HCT116 (cell line): ENCODE measurements around the gene PBX1. TPM values are rescaled to one million over a fixed set of nuclear protein-coding genes. Genes with fewer than 3 reads are reported as not detected.

Source experiments
- ATAC-seq: fragments of 200-7000 bp; cut with Tn5 transposase; 2 replicates; pipeline ENCODE4 v1.9.1; 2020; ENCODE audit warnings: mild to moderate bottlenecking, moderate library complexity
- BruUV-seq: library from RNA; stranded (reverse); fragments of 400-500 nt; replicated peaks from 2 replicates; lab custom pipeline; 2021; lab: Mats Ljungman, UMichigan
- CTCF ChIA-PET: fragments of 300-600 bp; sonication (Branson Sonifier 250); formaldehyde crosslinking; loops from one replicate; lab custom pipeline; 2021; ENCODE audit warnings: antibody characterized with exemption; lab: Charles Lee
- POLR2A ChIA-PET: fragments of 300-600, 350-600 bp; sonication (Branson Sonifier 250); formaldehyde crosslinking; loops from one replicate; lab custom pipeline; 2021; ENCODE audit warnings: antibody characterized with exemption; lab: Charles Lee
- RAD21 ChIA-PET, 2 experiments: fragments of 300-600 bp; sonication (Branson Sonifier 250); formaldehyde crosslinking; loops; one replicate each; lab custom pipeline; 2023; ENCODE audit warnings: low total read pairs in 2 of 2; ENCODE audit not compliant: uncharacterized antibody in 2 of 2, unreplicated experiment in 2 of 2, low non-redundant PET in 1 of 2; lab: Charles Lee
- DNase-seq: peaks from one replicate; pipeline ENCODE4 v3.0.0-alpha.2; 2010; ENCODE audit warnings: low read depth, low spot score
- H2AFZ ChIP-seq: fragments of 200-600 bp; shearing (Covaris generic), sonication (generic); 2 replicates; pipeline ENCODE4 v1.6.1; 2017; ENCODE audit warnings: low read depth, mixed run types, mixed read lengths, antibody characterized with exemption, low read length; ENCODE audit not compliant: poor library complexity, severe bottlenecking
- H3K27ac ChIP-seq: 2 replicates; pipeline ENCODE4 v1.5.1; 2012; ENCODE audit warnings: low read depth, low read length
- H3K27me3 ChIP-seq: fragments of 200-600 bp; sonication (generic); 2 replicates; pipeline ENCODE4 v1.6.1; 2016; ENCODE audit warnings: mixed run types, low read length, mixed read lengths; ENCODE audit not compliant: insufficient read depth
- H3K36me3 ChIP-seq, 2 experiments: fragments of 200-500 bp in 1 of 2; fragments of 200-600 bp in 1 of 2; sonication (Bioruptor generic) in 1 of 2; sonication (generic) in 1 of 2; 2 replicates each; pipeline versions ENCODE4 v1.5.1 to v1.6.1; 2014 to 2016; ENCODE audit warnings: low read length in 2 of 2, inconsistent platforms in 1 of 2, mixed read lengths in 1 of 2, mixed run types in 1 of 2; ENCODE audit not compliant: insufficient read depth in 2 of 2, control insufficient read depth in 1 of 2
- H3K4me1 ChIP-seq, 2 experiments: fragments of 200-600 bp in 1 of 2; sonication (generic) in 1 of 2; 2 replicates each; pipeline versions ENCODE4 v1.5.1 to v1.6.1; 2012 to 2017; ENCODE audit warnings: low read length in 2 of 2, inconsistent platforms in 1 of 2, mild to moderate bottlenecking in 1 of 2, mixed read lengths in 1 of 2, mixed run types in 1 of 2, moderate library complexity in 1 of 2; ENCODE audit not compliant: insufficient read depth in 2 of 2, control insufficient read depth in 1 of 2
- H3K4me2 ChIP-seq: fragments of 200-600 bp; sonication (generic); 2 replicates; pipeline ENCODE4 v1.6.1; 2017; ENCODE audit warnings: mixed run types, low read length, mixed read lengths
- H3K4me3 ChIP-seq, 2 experiments: fragments of 200-600 bp in 1 of 2; sonication (generic) in 1 of 2; replicated peaks in 1 of 2; 2 replicates each; pipeline ENCODE4 v1.5.1; 2011 to 2016; ENCODE audit warnings: low read length in 2 of 2, control low read depth in 1 of 2, low read depth in 1 of 2, mild to moderate bottlenecking in 1 of 2, mixed read lengths in 1 of 2, mixed run types in 1 of 2
- H3K79me2 ChIP-seq: fragments of 200-600 bp; sonication (generic); 2 replicates; pipeline ENCODE4 v1.6.1; 2017; ENCODE audit warnings: mild to moderate bottlenecking, mixed run types, low read length, moderate library complexity, mixed read lengths; ENCODE audit not compliant: insufficient read depth
- H3K9ac ChIP-seq: fragments of 200-600 bp; sonication (generic); 2 replicates; pipeline ENCODE4 v1.6.1; 2016; ENCODE audit warnings: low read length, mixed read lengths
- H3K9me2 ChIP-seq: fragments of 200-600 bp; sonication (generic), shearing (Covaris generic); 2 replicates; pipeline ENCODE4 v1.6.1; 2017; ENCODE audit warnings: mixed run types, mild to moderate bottlenecking, moderate library complexity; ENCODE audit not compliant: insufficient read depth
- H3K9me3 ChIP-seq, 2 experiments: fragments of 200-500 bp in 1 of 2; fragments of 200-600 bp in 1 of 2; sonication (Bioruptor generic) in 1 of 2; sonication (generic) in 1 of 2; 2 replicates each; pipeline ENCODE4 v1.6.1; 2014 to 2017; ENCODE audit warnings: low read length in 2 of 2, mixed read lengths in 2 of 2, inconsistent platforms in 1 of 2, low read depth in 1 of 2, mild to moderate bottlenecking in 1 of 2, mixed run types in 1 of 2, moderate library complexity in 1 of 2; ENCODE audit not compliant: control insufficient read depth in 1 of 2, insufficient read depth in 1 of 2
- H4K20me1 ChIP-seq: fragments of 200-600 bp; sonication (generic), shearing (Covaris generic); 2 replicates; pipeline ENCODE4 v1.6.1; 2017; ENCODE audit warnings: mixed run types, mild to moderate bottlenecking, moderate library complexity; ENCODE audit not compliant: insufficient read depth
- CBX3 ChIP-seq: IDR thresholded peaks from 2 replicates; pipeline ENCODE4 v1.6.1; 2012; ENCODE audit warnings: low read depth
- ELF1 ChIP-seq: IDR thresholded peaks from 2 replicates; pipeline ENCODE4 v1.6.1; 2012; ENCODE audit warnings: low read depth, borderline replicate concordance
- EZH2phosphoT487 ChIP-seq: fragments of 200-600 bp; IDR thresholded peaks from 2 replicates; pipeline ENCODE4 v1.6.1; 2018; ENCODE audit warnings: antibody characterized with exemption, borderline replicate concordance
- FOSL1 ChIP-seq: IDR thresholded peaks from 2 replicates; pipeline ENCODE4 v1.6.1; 2012; ENCODE audit warnings: low read depth
- RAD21 ChIP-seq: IDR thresholded peaks from 2 replicates; pipeline ENCODE4 v1.6.1; 2012; ENCODE audit warnings: low read depth, mild to moderate bottlenecking
- SRF ChIP-seq: IDR thresholded peaks from 2 replicates; pipeline ENCODE4 v1.6.1; 2012; ENCODE audit warnings: low read depth
- ZFX ChIP-seq: fragments of 450-650 bp; IDR thresholded peaks from 2 replicates; pipeline ENCODE4 v1.6.1; 2017
- intact Hi-C: fragments of 100-400 bp; cut with micrococcal nuclease; formaldehyde crosslinking; loops from 2 replicates; pipeline ENCODE4 v1.10.0; 2022
- total RNA-seq: library from RNA; stranded (reverse); gene quantifications from one replicate; pipeline ENCODE4 v1.2.1, GENCODE V29; 2021; ENCODE audit not compliant: unreplicated experiment
- TF ChIP-seq, protein P1 (sequence below): IDR thresholded peaks from 2 replicates; pipeline ENCODE4 v1.6.1; 2012
- TF ChIP-seq, protein P2 (sequence below), 3 experiments: fragments of 200-600 bp in 1 of 3; sonication (generic) in 1 of 3; IDR thresholded peaks in 2 of 3; conservative IDR thresholded peaks in 1 of 3; 2 replicates each; pipeline ENCODE4 v1.5.1; 2012 to 2017; ENCODE audit warnings: low read depth in 2 of 3, low read length in 2 of 3, antibody characterized with exemption in 1 of 3, borderline replicate concordance in 1 of 3, control low read depth in 1 of 3, mild to moderate bottlenecking in 1 of 3, mixed read lengths in 1 of 3, mixed run types in 1 of 3, moderate library complexity in 1 of 3; ENCODE audit not compliant: insufficient read depth in 1 of 3
- TF ChIP-seq, protein P3 (sequence below): IDR thresholded peaks from 2 replicates; pipeline ENCODE4 v1.6.1; 2012; ENCODE audit warnings: low read depth

PBX1 gene
- total RNA-seq, 1 experiment from 2014 or later, result 29.6 TPM

DNA sequence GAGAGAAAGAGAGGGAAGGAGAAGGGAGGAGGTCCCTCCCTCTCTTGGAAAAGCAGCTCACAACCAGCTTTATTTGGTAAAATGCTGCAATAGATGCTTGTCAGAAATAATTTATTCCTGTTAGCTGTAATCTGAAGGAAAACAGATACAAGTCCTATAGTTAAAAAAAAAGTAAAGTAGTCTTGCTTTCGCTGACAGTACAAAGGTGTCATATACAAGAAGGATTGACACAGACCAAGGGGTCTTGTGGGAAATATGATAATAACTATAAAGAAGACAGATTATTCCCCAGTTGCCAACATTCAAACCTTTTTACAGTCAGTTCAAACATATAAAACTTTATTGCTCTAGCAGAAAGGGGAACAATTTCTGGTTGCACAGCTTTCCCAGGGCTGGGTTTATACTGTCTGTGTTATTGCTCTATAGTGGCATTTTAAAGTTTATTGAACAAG, 145.0 kb downstream of the PBX1 start:
- H3K4me1 ChIP-seq, result peaks cover 8 to 30% of the 10 kb centered on the region in 2 experiments
- POLR2A ChIA-PET, result no interaction called here
- H2AFZ ChIP-seq, result no peak overlapping the region
- H4K20me1 ChIP-seq, result no peaks in the 10 kb centered on the region
- RAD21 ChIA-PET, result no interaction called here
- no TSS peak for BruUV-seq
- intact Hi-C loops, result no loop called here
- H3K27ac ChIP-seq, result no peak overlapping the region
- no peaks in the 10 kb centered on the region for H3K9me2 ChIP-seq
- H3K9ac ChIP-seq, result no peak overlapping the region
- CTCF ChIA-PET, result interaction anchor here (1.1 kb wide), 1 partner anchor 30 kb away, joined by 3 read pairs; no protein-coding TSS in a partner anchor
- DNase-seq (no peak), ATAC-seq (no peak)
- H3K79me2 ChIP-seq, result no peaks in the 10 kb centered on the region
- no peaks in the 10 kb centered on the region for H3K9me3 ChIP-seq
- no peaks in the 10 kb centered on the region for H3K27me3 ChIP-seq
- no peak overlapping the region for H3K4me3 ChIP-seq
- H3K36me3 ChIP-seq, result no peaks in the 10 kb centered on the region
- H3K4me2 ChIP-seq, result no peak overlapping the region
- TF ChIP-seq ZFX, result no peak
- TF ChIP-seq CBX3, result no peak
- TF ChIP-seq ELF1, result no peak
- no peak for TF ChIP-seq FOSL1
- TF ChIP-seq SRF, result no peak
- TF ChIP-seq EZH2phosphoT487, result no peak

DNA sequence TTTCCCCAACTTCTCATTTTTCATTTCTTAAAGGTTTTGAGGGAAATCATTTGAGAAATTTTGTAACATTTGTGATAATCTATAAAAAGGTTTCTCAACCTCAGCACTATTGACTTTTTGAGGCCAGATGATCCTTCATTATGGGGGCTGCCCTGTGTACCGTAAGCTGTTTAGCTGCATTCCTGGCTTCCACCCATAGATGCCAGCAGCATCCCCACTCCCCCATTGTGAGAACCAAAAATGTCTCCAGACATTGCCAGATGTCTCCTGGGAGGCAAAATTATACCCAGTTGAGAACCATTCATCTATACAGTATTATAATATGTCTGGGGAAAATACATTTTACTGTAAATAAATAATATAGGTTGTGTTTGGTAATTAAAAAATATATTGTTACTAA, 146.0 kb downstream of the PBX1 start:
- intact Hi-C loops, result no loop called here
- Histone ChIP-seq H3K4me1 (peaks cover 8 to 30% of the 10 kb centered on the region in 2 experiments), H3K4me2 (no peak overlapping the region), H3K4me3 (no peak overlapping the region), H3K9me3 (no peaks in the 10 kb centered on the region), H3K27ac (no peak overlapping the region), H3K9me2 (no peaks in the 10 kb centered on the region), H2AFZ (no peak overlapping the region), H3K79me2 (no peaks in the 10 kb centered on the region), H4K20me1 (no peaks in the 10 kb centered on the region), H3K9ac (no peak overlapping the region), H3K27me3 (no peaks in the 10 kb centered on the region), H3K36me3 (no peaks in the 10 kb centered on the region)
- CTCF ChIA-PET, result interaction anchor here (1.1 kb wide), 1 partner anchor 31 kb away, joined by 3 read pairs; no protein-coding TSS in a partner anchor
- BruUV-seq, result no TSS peak
- DNase-seq (no peak), ATAC-seq (peak; percentile 52; the same call in 1 of the 2 replicates)
- POLR2A ChIA-PET, result no interaction called here
- TF ChIP-seq, protein P1, sequence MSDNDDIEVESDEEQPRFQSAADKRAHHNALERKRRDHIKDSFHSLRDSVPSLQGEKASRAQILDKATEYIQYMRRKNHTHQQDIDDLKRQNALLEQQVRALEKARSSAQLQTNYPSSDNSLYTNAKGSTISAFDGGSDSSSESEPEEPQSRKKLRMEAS, result no peak
- TF ChIP-seq, protein P2, sequence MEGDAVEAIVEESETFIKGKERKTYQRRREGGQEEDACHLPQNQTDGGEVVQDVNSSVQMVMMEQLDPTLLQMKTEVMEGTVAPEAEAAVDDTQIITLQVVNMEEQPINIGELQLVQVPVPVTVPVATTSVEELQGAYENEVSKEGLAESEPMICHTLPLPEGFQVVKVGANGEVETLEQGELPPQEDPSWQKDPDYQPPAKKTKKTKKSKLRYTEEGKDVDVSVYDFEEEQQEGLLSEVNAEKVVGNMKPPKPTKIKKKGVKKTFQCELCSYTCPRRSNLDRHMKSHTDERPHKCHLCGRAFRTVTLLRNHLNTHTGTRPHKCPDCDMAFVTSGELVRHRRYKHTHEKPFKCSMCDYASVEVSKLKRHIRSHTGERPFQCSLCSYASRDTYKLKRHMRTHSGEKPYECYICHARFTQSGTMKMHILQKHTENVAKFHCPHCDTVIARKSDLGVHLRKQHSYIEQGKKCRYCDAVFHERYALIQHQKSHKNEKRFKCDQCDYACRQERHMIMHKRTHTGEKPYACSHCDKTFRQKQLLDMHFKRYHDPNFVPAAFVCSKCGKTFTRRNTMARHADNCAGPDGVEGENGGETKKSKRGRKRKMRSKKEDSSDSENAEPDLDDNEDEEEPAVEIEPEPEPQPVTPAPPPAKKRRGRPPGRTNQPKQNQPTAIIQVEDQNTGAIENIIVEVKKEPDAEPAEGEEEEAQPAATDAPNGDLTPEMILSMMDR (IDR thresholded peaks at IDR 0.05 in 2 of 3, conservative IDR thresholded peaks at IDR 0.05 in 1 of 3; ENCODE audit: borderline replicate concordance in 1 of 3, insufficient read depth in 1 of 3, low read depth in 2 of 3, low read length in 2 of 3), result peak in 2 of 3 experiments; percentile 26 to 30; a peak in 2 of 6 replicates
- TF ChIP-seq RAD21, result peak; percentile 40; the same call in 1 of the 2 replicates
- TF ChIP-seq, protein P3, sequence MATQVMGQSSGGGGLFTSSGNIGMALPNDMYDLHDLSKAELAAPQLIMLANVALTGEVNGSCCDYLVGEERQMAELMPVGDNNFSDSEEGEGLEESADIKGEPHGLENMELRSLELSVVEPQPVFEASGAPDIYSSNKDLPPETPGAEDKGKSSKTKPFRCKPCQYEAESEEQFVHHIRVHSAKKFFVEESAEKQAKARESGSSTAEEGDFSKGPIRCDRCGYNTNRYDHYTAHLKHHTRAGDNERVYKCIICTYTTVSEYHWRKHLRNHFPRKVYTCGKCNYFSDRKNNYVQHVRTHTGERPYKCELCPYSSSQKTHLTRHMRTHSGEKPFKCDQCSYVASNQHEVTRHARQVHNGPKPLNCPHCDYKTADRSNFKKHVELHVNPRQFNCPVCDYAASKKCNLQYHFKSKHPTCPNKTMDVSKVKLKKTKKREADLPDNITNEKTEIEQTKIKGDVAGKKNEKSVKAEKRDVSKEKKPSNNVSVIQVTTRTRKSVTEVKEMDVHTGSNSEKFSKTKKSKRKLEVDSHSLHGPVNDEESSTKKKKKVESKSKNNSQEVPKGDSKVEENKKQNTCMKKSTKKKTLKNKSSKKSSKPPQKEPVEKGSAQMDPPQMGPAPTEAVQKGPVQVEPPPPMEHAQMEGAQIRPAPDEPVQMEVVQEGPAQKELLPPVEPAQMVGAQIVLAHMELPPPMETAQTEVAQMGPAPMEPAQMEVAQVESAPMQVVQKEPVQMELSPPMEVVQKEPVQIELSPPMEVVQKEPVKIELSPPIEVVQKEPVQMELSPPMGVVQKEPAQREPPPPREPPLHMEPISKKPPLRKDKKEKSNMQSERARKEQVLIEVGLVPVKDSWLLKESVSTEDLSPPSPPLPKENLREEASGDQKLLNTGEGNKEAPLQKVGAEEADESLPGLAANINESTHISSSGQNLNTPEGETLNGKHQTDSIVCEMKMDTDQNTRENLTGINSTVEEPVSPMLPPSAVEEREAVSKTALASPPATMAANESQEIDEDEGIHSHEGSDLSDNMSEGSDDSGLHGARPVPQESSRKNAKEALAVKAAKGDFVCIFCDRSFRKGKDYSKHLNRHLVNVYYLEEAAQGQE, result no peak
- RAD21 ChIA-PET, result no interaction called here
